NCI-H1694 (cell line): ENCODE measurements around the gene MAML2.

Experiments used
- DNase-seq: peaks from one replicate; lab custom pipeline; 2025; lab: John Stamatoyannopoulos, UW

Gene MAML2

DNA sequence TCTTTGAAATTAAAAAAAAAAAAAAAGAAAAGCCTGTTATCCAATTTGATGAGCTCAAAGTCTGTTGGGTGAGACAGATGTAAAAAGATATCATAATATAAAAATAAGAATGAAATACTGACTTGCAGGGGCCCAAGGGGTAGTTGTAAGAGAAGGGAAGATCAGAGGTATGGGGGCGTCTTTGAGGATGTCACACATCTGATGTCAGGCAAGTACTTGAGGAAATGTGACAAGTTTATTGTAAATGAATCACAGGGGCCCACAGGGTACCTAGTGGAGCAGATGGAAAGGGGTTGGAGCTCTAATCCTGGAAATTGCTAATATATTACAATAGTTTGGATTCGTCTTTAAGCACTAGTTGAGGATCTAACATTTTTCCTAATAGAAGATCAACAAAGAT lies 131.6 kb downstream of the MAML2 start:
- DNase-seq = no peak

DNA sequence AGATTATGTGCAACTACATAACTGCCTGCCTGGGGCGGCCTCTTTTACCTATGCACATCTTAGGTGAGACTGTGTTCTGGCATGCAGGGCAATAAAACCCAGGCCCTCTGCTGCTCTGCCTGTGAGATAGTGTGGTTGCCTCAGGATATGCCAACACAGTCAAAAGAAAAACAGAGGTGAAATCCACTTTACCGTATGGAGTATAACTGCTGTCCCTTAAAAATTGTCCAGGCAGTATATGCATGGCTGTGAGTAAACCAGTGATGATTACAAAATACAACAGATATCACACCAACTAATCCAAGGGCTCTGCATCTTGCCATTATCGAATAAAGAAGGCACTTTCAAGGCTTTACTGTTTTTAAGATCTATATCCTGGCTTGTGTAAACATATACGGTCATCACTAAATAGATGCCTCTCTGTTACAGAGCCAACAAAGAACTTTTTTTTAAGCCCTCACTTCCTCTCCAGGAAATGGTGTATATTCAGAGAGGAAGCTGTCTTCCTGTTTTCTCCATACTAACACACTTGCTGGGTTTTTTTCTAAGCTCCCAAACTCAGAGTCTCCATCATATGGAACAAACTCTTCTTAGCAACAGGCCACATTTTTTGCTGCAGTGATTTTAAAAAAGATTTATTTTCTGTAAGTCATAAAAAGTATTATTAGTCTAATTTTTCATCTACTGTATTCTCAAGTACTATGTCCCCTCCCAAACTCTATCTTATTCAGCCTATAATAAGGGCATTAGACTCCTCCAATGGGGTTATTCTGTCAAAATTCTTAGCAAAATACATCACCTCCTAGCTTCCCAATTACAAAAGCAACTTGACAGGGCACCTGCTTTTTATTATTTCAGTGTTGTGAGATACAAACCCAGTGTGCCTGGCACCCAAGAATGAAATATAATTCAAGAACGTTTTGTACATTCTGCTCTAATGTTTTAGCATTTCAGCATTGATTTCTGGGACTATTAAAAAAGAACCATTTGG lies 135.2 kb downstream of the MAML2 start:
- DNase-seq = no peak

DNA sequence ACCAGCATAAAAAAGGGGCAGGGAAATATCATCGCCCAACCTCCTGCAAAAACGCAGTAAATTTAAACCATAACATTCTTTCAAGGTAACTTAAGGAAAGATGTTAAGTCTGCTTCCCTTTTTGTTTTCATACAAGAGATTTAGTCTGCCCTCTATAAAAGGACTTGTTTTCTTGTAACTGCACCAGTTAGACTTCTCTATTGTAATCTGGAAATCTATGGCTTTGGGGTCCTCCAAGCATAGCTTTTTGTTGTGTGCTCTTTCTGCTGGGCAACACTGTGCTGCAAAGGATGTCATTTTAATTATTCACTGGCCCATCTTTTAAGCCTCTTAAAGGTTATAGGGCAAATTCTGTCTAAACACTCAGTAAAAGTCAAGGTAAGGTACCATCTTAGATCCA lies 136.0 kb downstream of the MAML2 start:
- no peak for DNase-seq

DNA sequence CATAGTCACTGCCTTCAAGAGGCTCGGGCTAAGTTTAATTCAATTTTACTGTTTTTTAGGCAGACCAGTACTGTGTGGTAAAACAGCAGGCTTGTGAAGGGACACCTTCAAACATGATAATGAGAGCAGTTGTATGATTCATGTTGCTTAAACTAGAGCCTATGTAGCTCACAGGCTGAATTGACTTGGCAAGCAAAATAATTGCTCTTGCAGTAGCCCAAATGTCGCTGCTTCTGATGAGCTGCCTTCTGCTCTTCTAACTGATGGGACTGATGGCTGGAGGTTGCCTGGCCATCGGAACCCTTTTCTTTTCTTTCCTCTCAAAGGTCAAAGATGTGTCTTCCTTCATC lies 137.6 kb downstream of the MAML2 start:
- DNase-seq = peak; percentile 56

DNA sequence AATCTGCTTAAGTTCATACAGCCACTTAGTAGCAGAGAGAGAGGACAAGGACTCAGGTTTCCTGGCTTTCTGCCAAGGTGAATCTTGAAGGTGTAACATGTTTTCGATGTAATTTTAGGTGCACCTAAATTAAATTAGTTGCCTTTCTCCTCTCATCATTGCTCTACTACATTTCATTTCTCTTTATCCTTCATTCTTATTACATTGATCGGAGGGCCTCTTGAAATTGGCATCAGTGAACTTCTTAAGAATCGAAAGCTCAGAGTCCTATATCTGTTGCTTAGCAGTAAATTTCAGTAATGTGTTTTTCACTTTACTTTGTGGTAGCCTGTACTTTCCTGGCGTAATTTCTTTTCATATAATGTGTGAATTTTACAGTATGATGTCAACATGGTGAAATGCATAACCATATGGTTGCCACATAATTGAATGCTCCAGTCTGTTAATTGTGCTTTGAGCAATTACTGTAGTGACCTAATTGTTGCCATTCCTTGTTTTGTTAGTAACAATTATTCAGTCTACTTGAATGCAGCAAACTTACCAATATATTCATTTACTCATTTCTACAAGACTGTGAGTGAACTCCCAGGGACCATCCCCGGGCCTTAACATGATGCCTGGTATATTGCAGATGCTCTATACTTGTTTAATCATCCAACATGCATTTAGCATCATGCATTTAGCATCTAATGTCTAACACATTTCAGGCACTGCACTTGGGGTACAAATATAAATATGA lies 138.1 kb downstream of the MAML2 start:
- DNase-seq = peak; percentile 62

GRCh38 chr11:96204366-96204659 lies 138.7 kb downstream of the MAML2 start:
- DNase-seq = no peak

- no peak for DNase-seq
These were observed 139.2 kb downstream of the MAML2 start for GRCh38 chr11:96203567-96204365.

DNA sequence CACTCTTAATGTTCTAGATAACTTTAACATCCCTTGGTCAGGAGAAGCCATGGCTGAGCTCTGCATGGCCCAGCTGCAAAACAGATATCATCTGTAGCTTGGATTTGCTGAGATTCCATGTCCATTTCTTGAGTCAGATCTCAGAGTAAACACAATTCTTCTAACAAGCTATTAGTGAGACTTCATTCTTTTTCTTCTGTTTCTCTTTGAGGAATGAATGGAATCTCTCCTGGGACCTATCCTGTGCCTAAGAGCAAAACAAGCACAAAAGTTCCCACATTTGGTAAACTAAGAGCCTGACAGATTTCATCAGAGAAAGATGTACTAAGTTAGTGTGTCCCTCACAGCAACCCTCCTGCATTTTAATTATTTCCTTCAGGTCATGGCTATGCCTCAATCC lies 142.8 kb downstream of the MAML2 start:
- no peak for DNase-seq

- DNase-seq = no peak
These were observed 143.4 kb downstream of the MAML2 start for GRCh38 chr11:96199563-96200025.

DNA sequence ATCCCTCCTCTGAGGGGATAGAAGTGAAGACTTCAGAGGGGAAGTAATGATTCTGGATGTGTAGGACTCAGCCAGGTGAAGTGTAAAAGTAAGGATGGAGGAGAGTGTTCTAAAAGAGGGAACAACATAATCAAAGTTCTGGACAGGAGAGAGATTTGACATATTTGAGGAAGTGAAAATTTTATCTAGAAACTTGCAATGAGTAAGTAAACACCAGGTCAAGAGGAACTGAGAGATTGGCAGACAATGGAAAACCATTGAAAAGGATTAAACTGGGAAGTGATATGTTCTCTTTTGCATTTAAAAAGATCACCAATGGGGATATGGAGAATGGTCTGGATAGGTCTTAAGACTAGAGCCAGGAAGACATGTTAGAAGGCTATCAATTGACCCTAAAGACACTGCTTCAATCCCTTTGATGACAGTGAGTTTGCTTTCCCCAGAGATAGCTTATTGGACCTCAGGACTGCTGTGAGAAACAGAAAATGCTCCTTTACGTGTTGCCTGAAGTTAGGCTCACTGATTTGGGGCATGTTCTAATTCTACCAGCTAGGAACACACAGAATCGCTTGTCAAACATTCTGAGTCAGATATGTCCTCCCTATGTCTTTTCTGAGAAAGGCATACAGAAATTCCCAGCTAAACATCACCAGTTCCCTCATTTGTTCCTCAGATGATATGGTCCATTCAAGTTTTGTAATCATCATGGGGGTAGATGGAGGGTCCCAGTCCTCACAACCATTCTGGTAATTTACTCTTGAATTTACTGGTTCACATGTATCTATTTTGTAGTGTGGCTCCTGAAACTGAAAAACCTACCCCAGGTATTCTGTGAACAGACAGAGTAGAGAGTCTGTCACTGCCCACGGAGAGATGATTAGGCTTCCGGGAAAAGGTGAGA lies 144.9 kb downstream of the MAML2 start:
- no peak for DNase-seq

- no peak for DNase-seq
These were observed 145.9 kb downstream of the MAML2 start for GRCh38 chr11:96197103-96197502.

- no peak for DNase-seq
These were observed 146.8 kb downstream of the MAML2 start for GRCh38 chr11:96196181-96196662.

GRCh38 chr11:96195671-96196070 lies 147.3 kb downstream of the MAML2 start:
- DNase-seq = no peak

GRCh38 chr11:96194581-96195374 lies 148.2 kb downstream of the MAML2 start:
- no peak for DNase-seq

DNA sequence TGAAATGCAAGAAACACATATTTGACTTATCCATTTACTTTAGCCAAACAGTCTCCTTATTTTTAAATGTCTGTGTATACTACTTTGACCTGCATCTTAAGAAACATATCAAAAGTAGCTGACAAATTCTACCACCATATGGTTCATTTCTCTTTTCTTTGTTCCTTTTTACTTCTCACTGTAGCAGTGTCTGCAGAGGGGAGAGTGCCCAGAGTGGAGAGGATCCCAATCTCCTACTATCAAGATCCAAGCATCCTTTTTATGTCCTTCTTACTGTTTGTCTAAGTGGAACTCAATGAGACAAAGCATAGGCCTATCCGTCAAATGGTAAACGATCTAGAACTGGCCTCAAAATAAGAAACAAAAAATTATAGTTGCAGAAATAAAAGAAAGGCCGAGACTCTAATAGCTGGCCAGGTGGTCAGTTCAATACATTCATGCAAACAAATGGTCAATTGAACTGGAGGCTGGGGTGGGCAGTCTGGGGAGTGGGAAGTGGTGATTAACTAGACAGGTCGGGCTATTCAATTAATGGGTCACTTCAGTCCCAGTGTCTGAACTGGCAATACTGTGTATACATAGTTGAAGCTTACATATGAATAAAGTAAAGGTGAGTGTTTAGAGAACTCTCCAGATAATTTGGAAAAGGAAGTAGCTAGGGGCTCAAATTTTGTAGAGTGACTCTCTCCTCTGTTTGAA lies 149.1 kb downstream of the MAML2 start:
- DNase-seq = no peak

DNA sequence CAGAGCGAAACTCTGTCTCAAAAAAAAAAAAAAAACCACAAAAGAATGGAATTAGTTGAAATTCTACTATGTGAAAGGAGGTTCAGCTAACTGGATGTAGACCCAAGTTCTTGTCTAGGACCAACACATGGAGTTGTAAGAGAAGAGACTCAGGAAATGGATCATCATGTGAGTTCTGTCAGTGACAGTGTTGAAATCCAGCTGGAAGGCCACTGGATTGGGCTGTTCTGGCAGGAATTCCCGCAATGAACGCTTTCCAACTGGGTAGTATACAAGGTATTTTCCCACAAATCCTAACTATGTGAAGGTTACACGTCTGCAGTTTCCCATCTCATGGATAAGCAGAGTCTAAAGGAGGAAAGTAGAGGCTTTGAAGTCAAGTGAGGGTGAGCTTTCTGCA lies 151.2 kb downstream of the MAML2 start:
- no peak for DNase-seq

DNA sequence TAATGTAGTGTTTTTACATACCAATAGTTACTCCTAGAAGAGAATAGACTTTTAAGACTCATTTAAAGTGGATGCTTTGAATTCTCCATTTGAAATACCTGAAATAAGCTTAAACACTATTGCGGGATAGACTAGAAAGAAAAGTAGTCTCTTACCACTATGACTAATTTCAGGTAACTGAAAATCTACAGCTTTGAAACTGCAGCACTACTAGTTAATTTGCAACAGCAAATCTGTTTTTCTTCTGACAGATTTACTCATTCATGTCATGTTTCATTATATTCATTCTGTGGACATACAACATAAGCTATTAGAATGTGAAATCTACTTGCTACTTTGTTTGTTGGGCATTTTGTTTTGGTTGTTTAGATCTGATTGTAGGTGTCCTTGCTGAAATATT lies 153.6 kb downstream of the MAML2 start:
- no peak for DNase-seq

GRCh38 chr11:96188243-96189006 lies 154.6 kb downstream of the MAML2 start:
- no peak for DNase-seq

- DNase-seq = no peak
These were observed 155.2 kb downstream of the MAML2 start for GRCh38 chr11:96187822-96188221.
